ENCODE data around the gene RFX2. TPM values are rescaled to one million over a fixed set of nuclear protein-coding genes. Genes with fewer than 3 reads are reported as not detected.
A peak's percentile ranks its signal among the peaks of the same experiment; 100 is the strongest.

Gene RFX2
- polyA plus RNA-seq, 3 donors: 6.9 to 11.1 (median 8.1) TPM

- peak in 1 of 11 donors; percentile 61 for DNase-seq (ENCODE audit: extremely low read depth in 1 of 11, low read depth in 9 of 11, low spot score in 4 of 11)
Measured at GRCh38 chr19:6065685-6066374, 44.5 kb downstream of the RFX2 start.

- DNase-seq (ENCODE audit: extremely low read depth in 1 of 11, low read depth in 9 of 11, low spot score in 4 of 11): no peak
Measured at GRCh38 chr19:6064336-6065073, 45.8 kb downstream of the RFX2 start.

- DNase-seq (ENCODE audit: extremely low read depth in 1 of 11, low read depth in 9 of 11, low spot score in 4 of 11): no peak
Measured at GRCh38 chr19:6063576-6064335, 46.5 kb downstream of the RFX2 start.

GRCh38 chr19:6062961-6063575 is 47.2 kb downstream of the RFX2 start:
- no peak for DNase-seq (ENCODE audit: extremely low read depth in 1 of 11, low read depth in 9 of 11, low spot score in 4 of 11)

GRCh38 chr19:6062274-6062673 is 48.0 kb downstream of the RFX2 start:
- DNase-seq (ENCODE audit: extremely low read depth in 1 of 11, low read depth in 9 of 11, low spot score in 4 of 11): no peak

- no peak for DNase-seq (ENCODE audit: extremely low read depth in 1 of 11, low read depth in 9 of 11, low spot score in 4 of 11)
Measured at GRCh38 chr19:6061376-6062130, 48.7 kb downstream of the RFX2 start.

- DNase-seq (ENCODE audit: extremely low read depth in 1 of 11, low read depth in 9 of 11, low spot score in 4 of 11): no peak
Measured at GRCh38 chr19:6060600-6061375, 49.5 kb downstream of the RFX2 start.

- DNase-seq (ENCODE audit: extremely low read depth in 1 of 11, low read depth in 9 of 11, low spot score in 4 of 11): no peak
Measured at GRCh38 chr19:6059988-6060599, 50.2 kb downstream of the RFX2 start.

GRCh38 chr19:6059396-6059947 is 50.8 kb downstream of the RFX2 start:
- DNase-seq (ENCODE audit: extremely low read depth in 1 of 11, low read depth in 9 of 11, low spot score in 4 of 11): no peak

- DNase-seq (ENCODE audit: extremely low read depth in 1 of 11, low read depth in 9 of 11, low spot score in 4 of 11): no peak
Measured at GRCh38 chr19:6058518-6059201, 51.6 kb downstream of the RFX2 start.

GRCh38 chr19:6057651-6058517 is 52.4 kb downstream of the RFX2 start:
- no peak for DNase-seq (ENCODE audit: extremely low read depth in 1 of 11, low read depth in 9 of 11, low spot score in 4 of 11)

GRCh38 chr19:6056801-6057650 is 53.3 kb downstream of the RFX2 start:
- DNase-seq (ENCODE audit: extremely low read depth in 1 of 11, low read depth in 9 of 11, low spot score in 4 of 11): no peak

- no peak for DNase-seq (ENCODE audit: extremely low read depth in 1 of 11, low read depth in 9 of 11, low spot score in 4 of 11)
Measured at GRCh38 chr19:6056282-6056741, 54.0 kb downstream of the RFX2 start.

- no peak for DNase-seq (ENCODE audit: extremely low read depth in 1 of 11, low read depth in 9 of 11, low spot score in 4 of 11)
Measured at GRCh38 chr19:6055013-6055795, 55.1 kb downstream of the RFX2 start.

All from renal cortex interstitium (tissue), 11 donors.